Small intestine (tissue), 7 donors: ENCODE results near the gene CAPN8. TPM values are rescaled to one million over a fixed set of nuclear protein-coding genes. Genes with fewer than 3 reads are reported as not detected.

Experiments used
- DNase-seq, 2 donors: peaks; one replicate each; pipeline versions ENCODE4 v3.0.0 to v3.0.0-alpha.2; 2013
- FAIRE-seq: peaks from 2 replicates; lab custom pipeline; 2012; peaks lifted over from hg19 to GRCh38; lab: Jason Lieb, UNC
- H3K27ac ChIP-seq, 3 donors: one replicate each; pipeline ENCODE4 v1.5.1; 2013; ENCODE audit warnings: low read length in 2 of 3, mild to moderate bottlenecking in 2 of 3, control low read depth in 1 of 3, inconsistent platforms in 1 of 3, low read depth in 1 of 3, moderate library complexity in 1 of 3
- H3K27me3 ChIP-seq, 3 donors: one replicate each; pipeline ENCODE4 v1.6.1; 2013; ENCODE audit warnings: low read length in 3 of 3, inconsistent platforms in 1 of 3; ENCODE audit not compliant: control insufficient read depth in 3 of 3, insufficient read depth in 3 of 3
- H3K36me3 ChIP-seq, 3 donors: one replicate each; pipeline ENCODE4 v1.6.1; 2013; ENCODE audit warnings: low read length in 3 of 3, inconsistent platforms in 1 of 3, low read depth in 1 of 3, mild to moderate bottlenecking in 1 of 3, moderate library complexity in 1 of 3; ENCODE audit not compliant: control insufficient read depth in 3 of 3, insufficient read depth in 2 of 3
- H3K4me1 ChIP-seq, 3 donors: one replicate each; pipeline ENCODE4 v1.6.1; 2013; ENCODE audit warnings: low read length in 2 of 3, inconsistent platforms in 1 of 3, low read depth in 1 of 3, mild to moderate bottlenecking in 1 of 3, moderate library complexity in 1 of 3; ENCODE audit not compliant: control insufficient read depth in 3 of 3, insufficient read depth in 2 of 3
- H3K4me3 ChIP-seq, 3 donors: one replicate each; pipeline ENCODE4 v1.5.1; 2013; ENCODE audit warnings: low read length in 3 of 3, control low read depth in 1 of 3, inconsistent platforms in 1 of 3, low read depth in 1 of 3, mild to moderate bottlenecking in 1 of 3, moderate library complexity in 1 of 3
- H3K9me3 ChIP-seq, 2 donors: one replicate each; pipeline ENCODE4 v1.6.1; 2013; ENCODE audit warnings: low read depth in 1 of 2, low read length in 1 of 2; ENCODE audit not compliant: control insufficient read depth in 2 of 2, insufficient read depth in 1 of 2
- WGBS, 3 donors: extraction: QIAGEN DNeasy Blood & Tissue Kit; methylation state at CpG; one replicate each; pipeline ENCODE4 v1.1.7; 2013; 5-methylcytosine and 5-hydroxymethylcytosine counted together
- polyA plus RNA-seq, 4 donors: library from polyadenylated mRNA; stranded (reverse) in 3 of 4; unstranded in 1 of 4; fragments of 200-250 nt in 3 of 4; fragments of 120-200 nt in 1 of 4; gene quantifications; one replicate each; pipeline versions ENCODE4 v1.2.1 to v1.2.3, GENCODE V29; 2013
- donor health status: healthy with polysubstance abuse.
- donor health status: control.
- donor health status: control.
- donor health status: Bipolar disorder and iron deficiency.
- donor health status: healthy.

CAPN8 gene
- polyA plus RNA-seq, 4 donors = 5.1 to 14.8 (median 11.8) TPM

DNA sequence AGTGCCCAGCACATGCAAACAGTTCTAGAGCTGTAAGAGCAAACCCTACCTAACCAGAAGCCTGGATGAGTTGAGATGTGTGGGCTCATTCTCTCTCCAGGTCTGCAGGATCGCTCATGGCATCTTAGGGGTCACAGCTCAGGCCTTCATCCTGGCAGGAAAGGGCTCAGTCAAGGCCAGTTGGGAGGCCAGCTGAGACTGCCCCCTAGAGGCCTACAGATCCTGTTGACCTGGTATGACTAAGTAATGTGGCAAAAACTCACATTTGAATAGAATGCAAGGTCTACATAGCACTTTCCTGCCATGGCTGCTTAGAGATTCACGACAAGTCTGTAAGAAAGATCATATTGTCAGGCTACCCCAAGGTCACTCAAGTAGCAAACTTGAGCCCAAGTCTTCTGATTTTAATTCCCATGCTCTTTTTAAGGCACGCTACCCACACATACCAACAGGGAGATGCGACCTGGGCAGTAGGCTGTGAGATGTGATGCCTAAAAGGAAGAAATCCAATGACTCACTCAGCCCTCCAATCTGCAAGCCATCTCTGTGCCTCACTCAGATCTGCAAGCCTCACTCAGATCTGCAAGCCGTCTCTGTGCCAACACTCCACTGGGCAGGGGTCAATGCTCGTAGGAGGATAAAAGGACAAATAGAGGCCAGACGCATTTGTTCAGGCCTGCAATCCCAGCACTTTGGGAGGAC, 5.1 kb upstream of the CAPN8 start:
- peaks cover 0 to 8% of the 10 kb centered on the region in 2 donors for H3K9me3 ChIP-seq
- H3K27ac ChIP-seq = no peak overlapping the region
- H3K27me3 ChIP-seq = no peaks in the 10 kb centered on the region
- H3K4me1 ChIP-seq = no peaks in the 10 kb centered on the region
- DNase-seq = peak; percentile 36 to 54
- no peak for FAIRE-seq
- 66 to 70% (median 69%) methylated on average over 7 of the region's 7 CpGs for WGBS, 3 donors
- no peak overlapping the region for H3K4me3 ChIP-seq
- H3K36me3 ChIP-seq = no peaks in the 10 kb centered on the region

DNA sequence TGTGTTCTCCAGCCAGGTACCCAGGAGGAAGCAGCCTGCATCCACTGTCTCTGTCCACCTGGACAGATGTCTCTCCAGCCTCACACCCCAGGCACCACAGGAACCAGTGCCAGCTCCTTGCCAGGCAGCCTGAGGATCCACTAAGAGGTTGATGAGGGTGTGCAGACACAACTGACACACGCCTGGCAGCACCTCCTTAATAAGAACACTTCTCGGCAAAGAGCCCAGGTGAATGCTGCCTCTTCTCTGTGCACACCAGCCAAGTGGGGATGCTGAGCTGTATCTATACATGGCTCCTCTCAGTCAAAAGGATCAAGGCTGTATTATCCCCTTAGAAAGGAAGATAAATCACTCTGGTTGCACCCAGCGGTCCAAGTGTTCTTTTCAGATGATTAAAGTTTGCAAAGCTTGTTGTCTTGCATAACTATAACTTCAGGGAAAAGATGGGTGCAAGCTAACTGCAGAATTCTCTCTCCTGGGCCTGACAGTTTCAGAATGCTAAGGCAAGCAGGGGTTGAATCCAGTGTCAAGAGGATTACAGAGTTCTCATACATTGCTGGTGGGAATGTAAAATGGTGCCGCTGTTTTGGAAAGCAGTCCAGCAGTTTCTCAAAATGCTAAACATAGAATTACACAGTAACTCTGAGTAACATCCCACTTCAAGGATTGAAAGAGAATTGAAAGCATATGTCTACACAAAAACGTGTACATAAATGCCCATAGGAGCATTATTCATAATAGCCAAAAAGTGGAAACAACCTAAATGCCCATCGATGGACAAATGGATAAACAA, 3.7 kb upstream of the CAPN8 start:
- H3K9me3 ChIP-seq = peaks cover 0 to 5% of the 10 kb centered on the region in 2 donors
- no peaks in the 10 kb centered on the region for H3K4me1 ChIP-seq
- no peaks in the 10 kb centered on the region for H3K36me3 ChIP-seq
- no peak overlapping the region for H3K27ac ChIP-seq
- H3K27me3 ChIP-seq = no peaks in the 10 kb centered on the region
- H3K4me3 ChIP-seq = no peak overlapping the region
- WGBS, 3 donors = 73 to 77% (median 76%) methylated on average over 6 of the region's 6 CpGs
- FAIRE-seq (no peak), DNase-seq (no peak)

DNA sequence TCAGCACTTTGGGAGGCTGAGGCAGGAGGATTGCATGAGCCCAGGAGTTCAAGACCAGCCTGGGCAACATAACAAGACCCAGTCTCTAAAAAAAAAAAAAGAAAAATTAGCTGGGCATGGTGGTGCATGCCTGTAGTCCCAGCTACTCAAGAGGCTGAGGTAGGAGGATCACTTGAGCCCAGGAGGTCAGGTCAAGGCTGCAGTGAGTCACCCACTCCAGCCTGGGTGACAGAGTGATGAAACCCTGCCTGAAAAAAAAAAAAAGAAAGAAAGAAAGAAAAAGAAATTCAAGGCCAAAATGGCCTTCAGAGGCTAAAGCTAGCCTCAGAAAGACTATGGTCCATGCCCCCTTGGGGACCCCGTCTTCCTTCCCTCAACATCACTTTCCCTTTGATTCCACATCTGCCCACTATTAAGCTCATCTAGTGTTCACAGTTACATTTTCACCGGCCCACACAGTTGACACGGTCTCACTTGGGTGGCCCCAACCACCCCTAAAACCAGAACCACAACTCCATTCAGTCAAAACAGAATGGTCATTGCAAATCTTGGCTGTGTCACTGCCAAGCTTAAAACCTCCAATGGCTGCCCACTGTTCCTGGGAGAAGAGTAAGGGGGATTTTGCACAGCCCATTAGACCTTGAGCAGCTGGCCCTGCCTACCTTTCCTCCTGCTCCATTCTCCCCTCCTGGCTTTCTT, 2.1 kb upstream of the CAPN8 start:
- no peaks in the 10 kb centered on the region for H3K27me3 ChIP-seq
- 73 to 94% (median 89%) methylated on average over 3 of the region's 3 CpGs for WGBS, 3 donors
- no peaks in the 10 kb centered on the region for H3K4me1 ChIP-seq
- no peak overlapping the region for H3K27ac ChIP-seq
- no peak overlapping the region for H3K4me3 ChIP-seq
- no peaks in the 10 kb centered on the region for H3K36me3 ChIP-seq
- DNase-seq (no peak), FAIRE-seq (no peak)
- H3K9me3 ChIP-seq = no peaks in the 10 kb centered on the region

DNA sequence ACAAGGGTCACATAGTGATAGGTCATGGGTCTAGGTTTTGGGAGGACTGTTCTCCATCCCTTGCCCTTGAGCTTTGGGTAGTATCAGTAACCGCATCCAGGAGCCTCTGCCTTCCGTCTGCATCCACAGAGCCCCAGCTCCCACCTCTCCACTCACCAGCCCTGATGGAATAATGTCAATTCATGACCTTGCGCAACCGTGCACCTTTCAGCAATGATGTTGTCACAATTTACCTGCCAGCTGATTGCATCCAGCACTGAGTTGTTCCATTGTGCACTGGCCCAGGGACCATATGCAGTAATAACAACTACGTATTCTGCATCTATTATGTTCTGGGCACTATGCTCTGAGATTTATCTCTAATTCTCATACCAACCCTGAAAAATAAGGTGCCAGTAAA, 1.4 kb downstream of the CAPN8 start:
- Histone ChIP-seq H3K9me3 (no peaks in the 10 kb centered on the region), H3K27me3 (no peaks in the 10 kb centered on the region), H3K4me3 (no peak overlapping the region), H3K4me1 (no peaks in the 10 kb centered on the region), H3K36me3 (no peaks in the 10 kb centered on the region), H3K27ac (no peak overlapping the region)
- 76 to 77% (median 77%) methylated on average over 5 of the region's 5 CpGs for WGBS, 3 donors
- DNase-seq (no peak), FAIRE-seq (no peak)

DNA sequence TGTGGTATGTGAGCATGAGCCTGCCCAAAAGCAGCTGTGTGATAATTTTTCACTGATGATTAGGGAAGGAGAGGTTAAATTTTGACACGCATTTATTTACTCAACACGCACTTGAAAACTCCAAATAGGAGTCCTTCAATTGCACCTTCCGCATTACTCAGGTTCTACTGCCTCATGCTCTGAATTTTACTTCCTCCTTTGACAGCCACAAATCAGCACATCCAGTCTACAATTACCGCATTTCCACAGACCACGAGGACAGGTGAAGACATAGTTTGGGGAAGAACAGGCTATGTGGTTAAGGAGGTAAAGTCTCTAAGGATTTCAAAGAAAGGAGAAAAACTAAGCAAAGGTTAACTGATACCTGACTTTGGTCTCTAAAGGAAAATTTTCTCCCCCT, 2.6 kb downstream of the CAPN8 start:
- no peaks in the 10 kb centered on the region for H3K27me3 ChIP-seq
- WGBS, 3 donors = 41 to 49% (median 46%) methylated on average over 5 of the region's 5 CpGs
- DNase-seq = peak in 1 of 2 donors; percentile 26
- H3K9me3 ChIP-seq = no peaks in the 10 kb centered on the region
- H3K36me3 ChIP-seq = no peaks in the 10 kb centered on the region
- no peaks in the 10 kb centered on the region for H3K4me1 ChIP-seq
- no peak overlapping the region for H3K4me3 ChIP-seq
- H3K27ac ChIP-seq = no peak overlapping the region
- no peak for FAIRE-seq

DNA sequence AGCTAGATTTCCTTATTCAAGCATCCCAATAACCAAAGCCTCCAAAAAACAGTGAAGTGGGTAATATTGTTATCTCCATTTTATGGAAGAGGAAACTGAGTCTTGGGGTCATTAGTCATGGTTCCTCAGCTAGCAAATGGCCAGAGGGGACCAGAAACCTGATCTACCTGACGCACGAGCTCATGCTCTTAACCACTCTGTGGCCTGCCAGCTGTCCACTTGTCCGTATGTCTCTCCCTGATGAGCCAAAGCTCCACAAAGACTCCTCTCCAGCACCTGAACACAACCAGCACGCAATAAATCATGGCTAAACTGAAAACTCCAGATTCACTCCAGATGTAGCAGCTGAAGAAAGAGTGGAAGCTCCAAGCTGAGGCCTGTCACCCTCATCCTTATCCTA, 5.8 kb downstream of the CAPN8 start:
- H3K36me3 ChIP-seq = no peaks in the 10 kb centered on the region
- no peak overlapping the region for H3K4me3 ChIP-seq
- no peak for FAIRE-seq
- H3K27ac ChIP-seq = no peak overlapping the region
- no peaks in the 10 kb centered on the region for H3K27me3 ChIP-seq
- no peaks in the 10 kb centered on the region for H3K4me1 ChIP-seq
- H3K9me3 ChIP-seq = no peaks in the 10 kb centered on the region
- 86 to 91% (median 89%) methylated on average over 4 of the region's 4 CpGs for WGBS, 3 donors
- DNase-seq = no peak

DNA sequence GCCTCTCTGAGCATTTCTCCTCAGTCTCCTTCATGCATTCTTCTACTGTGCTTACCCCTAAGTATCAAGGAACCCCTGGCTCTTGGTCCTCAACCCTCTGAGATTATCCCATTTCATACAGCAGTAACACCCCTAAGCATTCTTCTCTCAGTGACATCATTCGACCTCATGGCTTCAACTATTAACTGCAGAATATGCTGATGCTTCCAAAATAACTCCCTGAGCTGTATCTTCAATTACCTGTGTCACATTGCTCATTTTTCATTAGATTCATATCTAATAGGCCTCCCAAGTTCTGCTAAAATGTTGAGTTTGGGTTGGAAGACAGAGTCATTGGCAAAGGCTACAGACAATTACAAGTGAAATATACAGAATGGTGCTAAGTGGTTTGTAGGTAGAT, 7.5 kb downstream of the CAPN8 start:
- no peaks in the 10 kb centered on the region for H3K27me3 ChIP-seq
- no peak overlapping the region for H3K4me3 ChIP-seq
- H3K9me3 ChIP-seq = no peaks in the 10 kb centered on the region
- FAIRE-seq = no peak
- H3K27ac ChIP-seq = no peak overlapping the region
- WGBS, 3 donors = 71 to 81% (median 78%) methylated on average over 1 of the region's 1 CpG
- H3K4me1 ChIP-seq = no peaks in the 10 kb centered on the region
- DNase-seq = no peak
- H3K36me3 ChIP-seq = no peaks in the 10 kb centered on the region

DNA sequence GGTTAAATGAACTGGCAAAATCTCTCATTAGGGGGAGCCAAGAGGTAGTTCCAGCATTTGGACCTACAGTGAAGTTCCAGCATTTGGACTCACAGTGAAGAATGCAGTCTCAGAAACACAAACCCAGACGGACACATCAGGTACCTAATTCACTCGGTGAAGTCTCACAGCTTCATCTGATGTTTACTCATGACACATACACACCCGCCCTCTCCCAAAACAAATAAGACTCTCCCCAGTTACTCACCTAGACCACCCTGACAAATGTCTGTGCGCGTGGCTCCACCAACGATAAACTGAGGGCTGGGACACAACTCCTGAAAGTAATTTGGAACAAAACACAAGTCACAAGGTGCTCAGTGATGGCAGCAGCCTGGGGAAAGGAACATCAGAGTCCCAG, 11.4 kb downstream of the CAPN8 start:
- 54 to 73% (median 60%) methylated on average over 6 of the region's 6 CpGs for WGBS, 3 donors
- FAIRE-seq = no peak
- H3K27me3 ChIP-seq = peaks cover 0 to 5% (median 0%) of the 10 kb centered on the region in 3 donors
- no peak for DNase-seq
- no peaks in the 10 kb centered on the region for H3K36me3 ChIP-seq
- H3K27ac ChIP-seq = peak overlapping the region in 1 of 3 donors; percentile 0
- no peak overlapping the region for H3K4me3 ChIP-seq
- H3K9me3 ChIP-seq = peaks cover 0 to 3% of the 10 kb centered on the region in 2 donors
- no peaks in the 10 kb centered on the region for H3K4me1 ChIP-seq
